Activated CD8-positive, alpha-beta memory T cell treated with anti-CD3 and anti-CD28 coated beads, Interleukin-2, amount 50 U/mL, for 4 hours (primary cell): ENCODE measurements around the gene ISOC1.

Experiments used
- DNase-seq: peaks from one replicate; pipeline ENCODE4 v3.0.0-alpha.2; 2020

The ISOC1 gene

DNA sequence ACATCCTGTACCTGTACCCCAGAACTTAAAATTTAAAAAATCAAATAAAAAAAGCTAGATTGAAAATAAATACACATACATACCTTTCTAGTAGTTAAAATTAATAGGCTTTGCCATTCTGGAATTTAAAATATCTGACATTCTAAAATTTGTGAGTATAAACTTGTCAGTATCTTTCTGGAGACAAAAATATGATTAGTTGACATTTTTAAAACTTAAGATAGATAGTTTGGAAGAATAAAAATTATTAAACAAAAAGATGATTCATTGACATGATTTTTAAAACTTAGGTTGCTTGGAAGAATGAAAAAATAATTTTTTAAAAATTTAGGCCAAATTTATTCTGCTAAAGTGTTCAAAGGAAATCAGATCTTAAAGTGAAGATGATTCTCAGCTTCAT, 43.1 kb downstream of the ISOC1 start:
- no peak for DNase-seq

GRCh38 chr5:129141078-129141477, 46.5 kb downstream of the ISOC1 start:
- no peak for DNase-seq

GRCh38 chr5:129141696-129142095, 47.1 kb downstream of the ISOC1 start:
- no peak for DNase-seq

GRCh38 chr5:129155876-129156275, 61.3 kb downstream of the ISOC1 start:
- DNase-seq = no peak

DNA sequence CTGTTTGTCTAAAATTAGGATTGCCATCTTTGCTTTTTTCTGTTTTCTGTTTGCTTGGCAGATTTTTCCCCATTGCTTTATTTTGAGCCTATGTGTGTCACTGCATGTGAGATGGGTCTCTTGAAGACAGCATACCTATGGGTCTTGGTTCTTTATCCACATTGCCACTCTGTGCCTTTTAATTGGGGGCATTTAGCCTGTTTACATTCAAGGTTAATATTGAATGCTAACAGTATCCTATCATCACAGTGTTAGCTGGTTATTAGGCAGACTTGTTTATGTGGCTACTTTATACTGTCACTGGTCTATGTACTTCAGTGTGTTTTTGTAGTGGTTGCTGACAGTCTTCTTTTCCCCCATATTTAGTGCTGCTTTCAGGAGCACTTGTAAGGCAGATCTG, 67.3 kb downstream of the ISOC1 start:
- no peak for DNase-seq
